GM23338 (cell line): ENCODE measurements around the gene KRT15. TPM values are rescaled to one million over a fixed set of nuclear protein-coding genes. Genes with fewer than 3 reads are reported as not detected.

Experiments used
- ATAC-seq: fragments of 200-7000 bp; cut with Tn5 transposase; 3 replicates; pipeline ENCODE4 v1.9.1; 2020
- DNase-seq: peaks from one replicate; pipeline ENCODE4 v3.0.0-alpha.2; 2015; ENCODE audit warnings: low spot score
- H2AFZ ChIP-seq: fragments of 200-600 bp; sonication (generic); 2 replicates; pipeline ENCODE4 v1.8.0; 2016; ENCODE audit warnings: antibody characterized with exemption, mild to moderate bottlenecking, moderate library complexity
- H3F3A ChIP-seq: fragments of 200-600 bp; sonication (generic); replicated peaks from 2 replicates; pipeline ENCODE4 v1.8.0; 2017; ENCODE audit warnings: antibody characterized with exemption, mixed run types, low read depth
- H3K27ac ChIP-seq: fragments of 200-600 bp; sonication (generic); 2 replicates; pipeline ENCODE4 v1.6.1; 2016; ENCODE audit warnings: low read depth
- H3K27me3 ChIP-seq: fragments of 200-600 bp; sonication (generic); 2 replicates; pipeline ENCODE4 v1.8.0; 2016; ENCODE audit warnings: mild to moderate bottlenecking, mixed run types, moderate library complexity; ENCODE audit not compliant: insufficient read depth
- H3K36me3 ChIP-seq: fragments of 200-600 bp; sonication (generic); 2 replicates; pipeline ENCODE4 v1.8.0; 2016; ENCODE audit warnings: mild to moderate bottlenecking; ENCODE audit not compliant: insufficient read depth
- H3K4me1 ChIP-seq: fragments of 200-600 bp; sonication (generic); 2 replicates; pipeline ENCODE4 v1.8.0; 2016; ENCODE audit warnings: mild to moderate bottlenecking, moderate library complexity; ENCODE audit not compliant: insufficient read depth
- H3K4me2 ChIP-seq: fragments of 200-600 bp; sonication (generic); 2 replicates; pipeline ENCODE4 v1.7.1; 2017; ENCODE audit warnings: mixed run types
- H3K4me3 ChIP-seq: fragments of 200-600 bp; sonication (generic); 2 replicates; pipeline ENCODE4 v1.6.1; 2016; ENCODE audit warnings: mixed run types
- H3K79me2 ChIP-seq: fragments of 200-600 bp; sonication (generic); replicated peaks from 2 replicates; pipeline ENCODE4 v1.8.0; 2017; ENCODE audit warnings: mild to moderate bottlenecking; ENCODE audit not compliant: insufficient read depth
- H3K9me2 ChIP-seq: fragments of 200-600 bp; sonication (generic); 2 replicates; pipeline ENCODE4 v1.8.0; 2017; ENCODE audit not compliant: insufficient read depth
- H4K20me1 ChIP-seq: fragments of 200-600 bp; sonication (generic); replicated peaks from 2 replicates; pipeline ENCODE4 v1.8.0; 2017; ENCODE audit warnings: mild to moderate bottlenecking; ENCODE audit not compliant: insufficient read depth
- H3K27ac Mint-ChIP-seq: 2 replicates; pipeline ENCODE4 v1.8.0; 2020; ENCODE audit warnings: inconsistent platforms, mild to moderate bottlenecking, moderate library complexity, mixed read lengths
- H3K27me3 Mint-ChIP-seq: 3 replicates; pipeline ENCODE4 v1.8.0; 2022; ENCODE audit warnings: low read depth, mild to moderate bottlenecking, moderate library complexity, mixed read lengths, inconsistent platforms; ENCODE audit not compliant: insufficient read depth, poor library complexity
- H3K36me3 Mint-ChIP-seq: 3 replicates; pipeline ENCODE4 v1.8.0; 2021; ENCODE audit warnings: low read depth, mild to moderate bottlenecking, inconsistent platforms, moderate library complexity, mixed read lengths
- H3K4me1 Mint-ChIP-seq: 3 replicates; pipeline ENCODE4 v1.8.0; 2020; ENCODE audit warnings: mild to moderate bottlenecking, inconsistent platforms, mixed read lengths
- H3K4me3 Mint-ChIP-seq: 3 replicates; pipeline ENCODE4 v1.8.0; 2021; ENCODE audit warnings: moderate library complexity, mild to moderate bottlenecking, inconsistent platforms, mixed read lengths
- H3K9me3 Mint-ChIP-seq: 3 replicates; pipeline ENCODE4 v1.8.0; 2020; ENCODE audit warnings: moderate library complexity, mild to moderate bottlenecking, inconsistent platforms, mixed read lengths
- CREB1 ChIP-seq: fragments of 250-450 bp; sonication (Bioruptor Pico); IDR thresholded peaks from 2 replicates; pipeline ENCODE4 v1.5.0; 2020; ENCODE audit warnings: low read depth, mild to moderate bottlenecking, moderate library complexity
- EZH2 ChIP-seq: fragments of 200-600 bp; sonication (generic); IDR thresholded peaks from one replicate; pipeline ENCODE4 v1.8.0; 2017; ENCODE audit warnings: antibody characterized with exemption, mild to moderate bottlenecking, low read depth; ENCODE audit not compliant: unreplicated experiment
- EZH2phosphoT487 ChIP-seq: fragments of 200-600 bp; sonication (generic); IDR thresholded peaks from one replicate; pipeline ENCODE4 v1.8.1; 2018; ENCODE audit warnings: antibody characterized with exemption; ENCODE audit not compliant: unreplicated experiment
- JUNB ChIP-seq: IDR thresholded peaks from one replicate; pipeline ENCODE4 v1.6.1; 2016; ENCODE audit warnings: antibody characterized with exemption; ENCODE audit not compliant: unreplicated experiment
- POLR2AphosphoS5 ChIP-seq: IDR thresholded peaks from 2 replicates; pipeline ENCODE4 v1.6.1; 2016; ENCODE audit warnings: antibody characterized with exemption, low read depth
- STAT1 ChIP-seq: IDR thresholded peaks from one replicate; pipeline ENCODE4 v1.6.1; 2016; ENCODE audit warnings: antibody characterized with exemption; ENCODE audit not compliant: unreplicated experiment
- ZNF331 ChIP-seq: fragments of 250-450 bp; sonication (Bioruptor Pico); IDR thresholded peaks from 2 replicates; pipeline ENCODE4 v1.5.0; 2020; ENCODE audit warnings: low read depth, mild to moderate bottlenecking, moderate library complexity
- polyA plus RNA-seq: library from polyadenylated mRNA; unstranded; fragments of >200 nt; fragmentation: Nextera tagmentation; extraction: Ambion mirVana; gene quantifications from 2 replicates; pipeline ENCODE4 v1.2.1, GENCODE V29; 2016
- total RNA-seq: library from RNA; depleted of rRNA; stranded (reverse); fragments of >200 nt; shearing (Covaris generic); gene quantifications from 2 replicates; pipeline ENCODE4 v1.2.3, GENCODE V29; 2014
- TF ChIP-seq, protein P1 (sequence below): IDR thresholded peaks from 2 replicates; pipeline ENCODE4 v1.6.1; 2016; ENCODE audit warnings: antibody characterized with exemption
- TF ChIP-seq, protein P2 (sequence below), 2 experiments: fragments of 200-600 bp in 1 of 2; sonication (generic) in 1 of 2; conservative IDR thresholded peaks; 2 replicates each; pipeline versions ENCODE4 v1.5.1 to v1.6.1; 2016 to 2017; ENCODE audit warnings: antibody characterized with exemption in 2 of 2, low read depth in 2 of 2, mild to moderate bottlenecking in 2 of 2, moderate library complexity in 1 of 2
- TF ChIP-seq, protein P3 (sequence below): IDR thresholded peaks from one replicate; pipeline ENCODE4 v1.6.1; 2018; ENCODE audit warnings: antibody characterized with exemption; ENCODE audit not compliant: unreplicated experiment

KRT15 gene
- total and polyA plus RNA-seq, 2 experiments from 2014 or later, result 0.03 TPM; not detected in 1

DNA sequence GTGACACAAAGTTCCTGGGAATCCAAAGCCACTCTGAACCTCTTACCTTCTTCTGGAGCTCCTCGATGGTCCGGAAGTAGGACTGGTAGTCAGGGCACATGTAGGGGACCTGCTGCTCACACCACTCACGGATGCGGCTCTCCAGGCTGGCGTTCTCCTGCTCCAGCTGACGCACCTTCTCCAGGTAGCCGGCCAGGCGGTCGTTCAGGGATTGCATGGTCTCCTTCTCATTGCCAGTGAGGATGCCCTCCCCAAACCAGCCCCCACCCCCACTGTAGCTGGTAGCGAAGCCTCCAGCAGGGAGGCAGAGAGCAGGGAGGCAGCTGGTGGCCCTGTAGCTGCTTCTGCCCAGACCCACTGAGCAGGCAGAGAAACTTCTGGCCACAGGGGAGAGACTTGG lies 38.1 kb downstream of the KRT15 start:
- DNase-seq (no peak), ATAC-seq (no peak)
- Histone ChIP-seq H3K36me3 (no peaks in the 10 kb centered on the region), H2AFZ (no peak overlapping the region), H3K27ac (no peak overlapping the region), H4K20me1 (no peaks in the 10 kb centered on the region), H3K27me3 (no peaks in the 10 kb centered on the region), H3F3A (no peaks in the 10 kb centered on the region), H3K79me2 (no peaks in the 10 kb centered on the region), H3K4me2 (no peak overlapping the region), H3K9me2 (no peaks in the 10 kb centered on the region; the same call in 1 of the 2 replicates), H3K4me3 (no peak overlapping the region), H3K4me1 (no peaks in the 10 kb centered on the region)
- H3K4me1 Mint-ChIP-seq, result no peaks in the 10 kb centered on the region
- TF ChIP-seq, protein P1, sequence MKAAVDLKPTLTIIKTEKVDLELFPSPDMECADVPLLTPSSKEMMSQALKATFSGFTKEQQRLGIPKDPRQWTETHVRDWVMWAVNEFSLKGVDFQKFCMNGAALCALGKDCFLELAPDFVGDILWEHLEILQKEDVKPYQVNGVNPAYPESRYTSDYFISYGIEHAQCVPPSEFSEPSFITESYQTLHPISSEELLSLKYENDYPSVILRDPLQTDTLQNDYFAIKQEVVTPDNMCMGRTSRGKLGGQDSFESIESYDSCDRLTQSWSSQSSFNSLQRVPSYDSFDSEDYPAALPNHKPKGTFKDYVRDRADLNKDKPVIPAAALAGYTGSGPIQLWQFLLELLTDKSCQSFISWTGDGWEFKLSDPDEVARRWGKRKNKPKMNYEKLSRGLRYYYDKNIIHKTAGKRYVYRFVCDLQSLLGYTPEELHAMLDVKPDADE, result no peak
- TF ChIP-seq, protein P2, sequence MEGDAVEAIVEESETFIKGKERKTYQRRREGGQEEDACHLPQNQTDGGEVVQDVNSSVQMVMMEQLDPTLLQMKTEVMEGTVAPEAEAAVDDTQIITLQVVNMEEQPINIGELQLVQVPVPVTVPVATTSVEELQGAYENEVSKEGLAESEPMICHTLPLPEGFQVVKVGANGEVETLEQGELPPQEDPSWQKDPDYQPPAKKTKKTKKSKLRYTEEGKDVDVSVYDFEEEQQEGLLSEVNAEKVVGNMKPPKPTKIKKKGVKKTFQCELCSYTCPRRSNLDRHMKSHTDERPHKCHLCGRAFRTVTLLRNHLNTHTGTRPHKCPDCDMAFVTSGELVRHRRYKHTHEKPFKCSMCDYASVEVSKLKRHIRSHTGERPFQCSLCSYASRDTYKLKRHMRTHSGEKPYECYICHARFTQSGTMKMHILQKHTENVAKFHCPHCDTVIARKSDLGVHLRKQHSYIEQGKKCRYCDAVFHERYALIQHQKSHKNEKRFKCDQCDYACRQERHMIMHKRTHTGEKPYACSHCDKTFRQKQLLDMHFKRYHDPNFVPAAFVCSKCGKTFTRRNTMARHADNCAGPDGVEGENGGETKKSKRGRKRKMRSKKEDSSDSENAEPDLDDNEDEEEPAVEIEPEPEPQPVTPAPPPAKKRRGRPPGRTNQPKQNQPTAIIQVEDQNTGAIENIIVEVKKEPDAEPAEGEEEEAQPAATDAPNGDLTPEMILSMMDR (conservative IDR thresholded peaks at IDR 0.05; ENCODE audit: low read depth in 2 of 2), result no peak
- no peak for TF ChIP-seq CREB1 (CRISPR knock-in tag)
- no peak for TF ChIP-seq EZH2
- TF ChIP-seq JUNB, result no peak
- TF ChIP-seq, protein P3, sequence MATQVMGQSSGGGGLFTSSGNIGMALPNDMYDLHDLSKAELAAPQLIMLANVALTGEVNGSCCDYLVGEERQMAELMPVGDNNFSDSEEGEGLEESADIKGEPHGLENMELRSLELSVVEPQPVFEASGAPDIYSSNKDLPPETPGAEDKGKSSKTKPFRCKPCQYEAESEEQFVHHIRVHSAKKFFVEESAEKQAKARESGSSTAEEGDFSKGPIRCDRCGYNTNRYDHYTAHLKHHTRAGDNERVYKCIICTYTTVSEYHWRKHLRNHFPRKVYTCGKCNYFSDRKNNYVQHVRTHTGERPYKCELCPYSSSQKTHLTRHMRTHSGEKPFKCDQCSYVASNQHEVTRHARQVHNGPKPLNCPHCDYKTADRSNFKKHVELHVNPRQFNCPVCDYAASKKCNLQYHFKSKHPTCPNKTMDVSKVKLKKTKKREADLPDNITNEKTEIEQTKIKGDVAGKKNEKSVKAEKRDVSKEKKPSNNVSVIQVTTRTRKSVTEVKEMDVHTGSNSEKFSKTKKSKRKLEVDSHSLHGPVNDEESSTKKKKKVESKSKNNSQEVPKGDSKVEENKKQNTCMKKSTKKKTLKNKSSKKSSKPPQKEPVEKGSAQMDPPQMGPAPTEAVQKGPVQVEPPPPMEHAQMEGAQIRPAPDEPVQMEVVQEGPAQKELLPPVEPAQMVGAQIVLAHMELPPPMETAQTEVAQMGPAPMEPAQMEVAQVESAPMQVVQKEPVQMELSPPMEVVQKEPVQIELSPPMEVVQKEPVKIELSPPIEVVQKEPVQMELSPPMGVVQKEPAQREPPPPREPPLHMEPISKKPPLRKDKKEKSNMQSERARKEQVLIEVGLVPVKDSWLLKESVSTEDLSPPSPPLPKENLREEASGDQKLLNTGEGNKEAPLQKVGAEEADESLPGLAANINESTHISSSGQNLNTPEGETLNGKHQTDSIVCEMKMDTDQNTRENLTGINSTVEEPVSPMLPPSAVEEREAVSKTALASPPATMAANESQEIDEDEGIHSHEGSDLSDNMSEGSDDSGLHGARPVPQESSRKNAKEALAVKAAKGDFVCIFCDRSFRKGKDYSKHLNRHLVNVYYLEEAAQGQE, result no peak
- TF ChIP-seq POLR2AphosphoS5, result no peak
- no peak for TF ChIP-seq STAT1
- TF ChIP-seq EZH2phosphoT487, result no peak
- TF ChIP-seq ZNF331, result no peak
- no peak overlapping the region for H3K27ac Mint-ChIP-seq
- H3K9me3 Mint-ChIP-seq, result no peaks in the 10 kb centered on the region
- no peaks in the 10 kb centered on the region for H3K36me3 Mint-ChIP-seq
- no peak overlapping the region for H3K4me3 Mint-ChIP-seq
- peaks cover 14% of the 10 kb centered on the region for H3K27me3 Mint-ChIP-seq

DNA sequence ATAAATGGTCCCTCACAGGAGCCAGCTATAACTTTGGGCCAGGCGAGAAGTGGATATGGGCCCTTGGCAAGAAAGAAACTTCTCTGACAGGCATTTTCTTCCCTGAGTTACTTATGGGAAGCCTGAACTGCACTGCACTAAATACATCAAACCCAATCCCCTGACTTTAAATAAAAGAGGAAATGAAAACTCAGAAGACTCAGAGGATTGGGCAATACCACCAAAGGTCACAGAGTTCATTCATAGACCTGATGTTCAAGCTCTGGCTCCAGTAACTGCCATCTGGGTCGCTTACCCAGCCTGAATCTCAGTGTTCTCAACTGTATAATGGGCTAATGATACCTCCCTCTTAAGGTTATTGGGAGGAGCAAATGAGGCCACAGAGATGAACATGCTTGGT lies 38.6 kb downstream of the KRT15 start:
- Mint-ChIP-seq H3K36me3 (no peaks in the 10 kb centered on the region), H3K27ac (no peak overlapping the region), H3K4me1 (no peaks in the 10 kb centered on the region), H3K4me3 (no peak overlapping the region), H3K27me3 (peaks cover 12% of the 10 kb centered on the region), H3K9me3 (no peaks in the 10 kb centered on the region)
- Histone ChIP-seq H3K4me3 (no peak overlapping the region), H3K27ac (no peak overlapping the region), H2AFZ (no peak overlapping the region), H3F3A (no peaks in the 10 kb centered on the region), H3K4me2 (no peak overlapping the region), H3K79me2 (no peaks in the 10 kb centered on the region), H4K20me1 (no peaks in the 10 kb centered on the region), H3K27me3 (no peaks in the 10 kb centered on the region), H3K9me2 (no peaks in the 10 kb centered on the region; the same call in 1 of the 2 replicates), H3K4me1 (no peaks in the 10 kb centered on the region), H3K36me3 (no peaks in the 10 kb centered on the region)
- DNase-seq (no peak), ATAC-seq (no peak)
- TF ChIP-seq, protein P1, result no peak
